K562 (cell line): ENCODE measurements around the gene OR1I1. TPM values are rescaled to one million over a fixed set of nuclear protein-coding genes. Genes with fewer than 3 reads are reported as not detected.
A peak's percentile ranks its signal among the peaks of the same experiment; 100 is the strongest.

Experiments
- CBFA2T2 ChIP-seq: fragments of 450-650 bp; conservative IDR thresholded peaks from 2 replicates; pipeline ENCODE4 v1.6.1; 2017; ENCODE audit warnings: mild to moderate bottlenecking
- CBX3 ChIP-seq, 2 experiments: IDR thresholded peaks; 1 replicate in 1 of 2; 2 replicates in 1 of 2; pipeline ENCODE4 v1.6.1; 2012; ENCODE audit warnings: inconsistent platforms in 2 of 2, low read length in 2 of 2, borderline replicate concordance in 1 of 2, control low read depth in 1 of 2
- CHD2 ChIP-seq: IDR thresholded peaks from 2 replicates; pipeline ENCODE4 v1.6.1; 2011; ENCODE audit warnings: low read depth, low read length
- CXXC5 ChIP-seq: fragments of 250-450 bp; sonication (Bioruptor Pico); IDR thresholded peaks from 2 replicates; pipeline ENCODE4 v1.8.0; 2022; ENCODE audit warnings: inconsistent platforms, mild to moderate bottlenecking, moderate library complexity
- HMBOX1 ChIP-seq: sonication (generic); IDR thresholded peaks from 2 replicates; pipeline ENCODE4 v1.6.1; 2016
- LEF1 ChIP-seq: fragments of 450-650 bp; IDR thresholded peaks from 2 replicates; pipeline ENCODE4 v1.6.1; 2016; ENCODE audit warnings: mild to moderate bottlenecking
- MYNN ChIP-seq, 2 experiments: sonication (generic); formaldehyde crosslinking in 1 of 2; IDR thresholded peaks; 2 replicates each; pipeline versions ENCODE4 v1.5.0 to v1.6.1; 2016 to 2020; ENCODE audit warnings: antibody characterized with exemption in 1 of 2, missing genetic modification reagents in 1 of 2
- NR0B1 ChIP-seq: fragments of 450-650 bp; IDR thresholded peaks from one replicate; pipeline ENCODE4 v1.6.1; 2018; ENCODE audit warnings: mild to moderate bottlenecking, moderate library complexity; ENCODE audit not compliant: partially characterized antibody
- RAD21 ChIP-seq, 2 experiments: fragments of 250-450 bp in 1 of 2; fragments of 450-650 bp in 1 of 2; sonication (Bioruptor Pico) in 1 of 2; formaldehyde crosslinking in 1 of 2; IDR thresholded peaks in 1 of 2; conservative IDR thresholded peaks in 1 of 2; 2 replicates each; pipeline versions ENCODE4 v1.4.0 to v1.8.0; 2020 to 2022; ENCODE audit warnings: mild to moderate bottlenecking in 2 of 2, moderate library complexity in 1 of 2
- RBBP5 ChIP-seq: fragments of 200-600 bp; sonication (generic); IDR thresholded peaks from 2 replicates; pipeline ENCODE4 v1.6.1; 2012; ENCODE audit warnings: borderline replicate concordance, mild to moderate bottlenecking, low read length, control low read depth, inconsistent platforms; ENCODE audit not compliant: insufficient read depth, poor library complexity, severe bottlenecking
- RBM25 ChIP-seq: fragments of 200-400 bp; formaldehyde crosslinking; IDR thresholded peaks from 2 replicates; pipeline ENCODE4 v1.6.1; 2018; ENCODE audit warnings: low read length, low read depth, moderate library complexity; ENCODE audit not compliant: severe bottlenecking
- SRSF7 ChIP-seq: fragments of 200-400 bp; formaldehyde crosslinking; optimal IDR thresholded peaks from 2 replicates; pipeline ENCODE3; 2017; ENCODE audit warnings: mild to moderate bottlenecking, low read depth, low read length
- TCF3 ChIP-seq: sonication (generic); formaldehyde crosslinking; IDR thresholded peaks from 2 replicates; pipeline ENCODE4 v1.4.0; 2020; ENCODE audit warnings: mild to moderate bottlenecking, missing genetic modification reagents
- TOE1 ChIP-seq, 2 experiments: fragments of 450-650 bp in 1 of 2; sonication (generic) in 1 of 2; formaldehyde crosslinking in 1 of 2; IDR thresholded peaks; 2 replicates each; pipeline versions ENCODE4 v1.7.1 to v1.8.0; 2016 to 2022; ENCODE audit warnings: borderline replicate concordance in 2 of 2, mild to moderate bottlenecking in 2 of 2, antibody characterized with exemption in 1 of 2, inconsistent platforms in 1 of 2, low read depth in 1 of 2, missing genetic modification reagents in 1 of 2, moderate library complexity in 1 of 2
- ZC3H11A ChIP-seq: IDR thresholded peaks from 2 replicates; pipeline ENCODE4 v1.6.1; 2012; ENCODE audit warnings: low read depth, low read length, improper control_type of control experiment
- ZFX ChIP-seq: sonication (generic); formaldehyde crosslinking; IDR thresholded peaks from 2 replicates; pipeline ENCODE4 v1.8.0; 2022; ENCODE audit warnings: mild to moderate bottlenecking, missing genetic modification reagents, moderate library complexity
- ZNF507 ChIP-seq: conservative IDR thresholded peaks from 2 replicates; pipeline ENCODE4 v1.6.1; 2017; ENCODE audit warnings: missing genetic modification characterization, missing compliant biosample characterization
- ZNF740 ChIP-seq, 3 experiments: fragments of 200-800 bp in 1 of 3; sonication (Bioruptor generic) in 1 of 3; sonication (generic) in 1 of 3; formaldehyde crosslinking in 1 of 3; IDR thresholded peaks; 2 replicates each; pipeline versions ENCODE4 v1.6.1 to v1.8.0; 2016 to 2022; ENCODE audit warnings: mild to moderate bottlenecking in 2 of 3, missing compliant biosample characterization in 2 of 3, missing genetic modification characterization in 2 of 3, missing genetic modification reagents in 1 of 3
- polyA plus RNA-seq, 8 experiments: library from polyadenylated mRNA; depleted of rRNA in 4 of 8; stranded (reverse) in 5 of 8; unstranded in 3 of 8; fragments of >200 nt; fragmentation: Nextera tagmentation in 2 of 8; fragmentation: Illumina TruSeq in 1 of 8; extraction: Ambion mirVana in 2 of 8; extraction: Trizol in 1 of 8; gene quantifications; 2 replicates each; pipeline versions ENCODE4 v1.2.1 to v1.2.3, GENCODE V29; 2011 to 2014; ENCODE audit warnings: inconsistent platforms in 1 of 8, missing spikeins in 1 of 8
- total RNA-seq, 7 experiments: library from RNA; depleted of rRNA in 6 of 7; stranded (reverse); fragments of >200 nt in 6 of 7; fragmentation: Illumina TruSeq in 2 of 7; extraction: Trizol in 2 of 7; gene quantifications; 2 replicates each; pipeline versions ENCODE4 v1.2.1 to v1.2.3, GENCODE V29; 2011 to 2021; ENCODE audit warnings: low replicate concordance in 1 of 7
- TF ChIP-seq, protein P1 (sequence below), 2 experiments: IDR thresholded peaks in 1 of 2; conservative IDR thresholded peaks in 1 of 2; 2 replicates each; pipeline ENCODE4 v1.6.1; 2016; ENCODE audit warnings: low read depth in 2 of 2, mild to moderate bottlenecking in 1 of 2, missing compliant biosample characterization in 1 of 2, missing genetic modification characterization in 1 of 2, moderate library complexity in 1 of 2

OR1I1 gene
- total and polyA plus RNA-seq, 9 of the 15 experiments (the other 6 are each of a cell fraction or from before 2014, with no cell fraction given): not detected

DNA sequence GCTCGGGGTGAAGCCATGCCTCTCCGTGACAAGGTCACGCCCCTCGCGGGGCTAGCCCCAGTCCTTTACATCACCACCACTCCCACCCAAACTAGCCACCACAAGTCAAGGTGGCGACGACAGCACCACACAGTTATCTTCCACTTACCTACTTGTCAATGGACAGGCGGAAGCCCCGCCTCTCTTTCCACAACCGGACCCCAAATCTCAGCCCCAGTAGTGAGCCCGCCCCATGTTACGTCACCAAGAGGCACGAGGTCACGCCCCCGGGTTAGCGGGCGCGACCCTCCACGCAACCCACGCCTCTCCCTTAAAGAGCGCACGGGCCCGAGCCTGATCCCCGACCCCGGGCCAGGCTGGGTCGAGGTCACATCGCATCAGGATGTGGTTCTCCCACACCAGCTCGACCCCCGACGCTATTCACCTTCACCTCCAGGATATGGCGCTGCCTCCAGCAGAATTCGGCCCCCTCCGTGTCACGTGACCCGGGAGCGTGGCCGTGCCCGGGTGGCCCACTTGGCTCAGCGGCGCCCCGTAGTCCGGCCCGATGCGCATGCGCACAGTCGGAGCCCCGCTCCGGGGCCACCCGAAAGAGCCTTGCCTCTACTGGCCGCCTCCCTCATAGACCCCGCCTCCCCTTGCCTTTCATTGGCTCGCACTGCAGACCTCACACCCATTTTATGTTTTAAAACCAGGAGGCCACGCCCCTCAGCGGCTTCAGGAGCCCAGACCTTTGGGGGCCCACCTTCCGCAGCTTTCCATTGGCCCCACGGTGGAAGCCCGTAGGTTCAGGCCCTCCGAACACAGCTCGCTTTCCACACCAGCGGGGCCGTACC lies 43.4 kb downstream of the OR1I1 start (continued):
- TF ChIP-seq, protein P1, sequence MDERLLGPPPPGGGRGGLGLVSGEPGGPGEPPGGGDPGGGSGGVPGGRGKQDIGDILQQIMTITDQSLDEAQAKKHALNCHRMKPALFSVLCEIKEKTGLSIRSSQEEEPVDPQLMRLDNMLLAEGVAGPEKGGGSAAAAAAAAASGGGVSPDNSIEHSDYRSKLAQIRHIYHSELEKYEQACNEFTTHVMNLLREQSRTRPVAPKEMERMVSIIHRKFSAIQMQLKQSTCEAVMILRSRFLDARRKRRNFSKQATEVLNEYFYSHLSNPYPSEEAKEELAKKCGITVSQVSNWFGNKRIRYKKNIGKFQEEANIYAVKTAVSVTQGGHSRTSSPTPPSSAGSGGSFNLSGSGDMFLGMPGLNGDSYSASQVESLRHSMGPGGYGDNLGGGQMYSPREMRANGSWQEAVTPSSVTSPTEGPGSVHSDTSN (CRISPR knock-in tag; IDR thresholded peaks at IDR 0.05; ENCODE audit: low read depth): no peak
- TF ChIP-seq, protein P1 (tag; conservative IDR thresholded peaks at IDR 0.05; ENCODE audit: low read depth): no peak; the same call in 1 of the 2 replicates
- TF ChIP-seq SRSF7 (no peak), ZC3H11A (no peak), RBBP5 (peak; percentile 39), MYNN (IDR thresholded peaks at IDR 0.05) (no peak), MYNN (CRISPR knock-in tag; IDR thresholded peaks at IDR 0.05) (no peak), CBX3 (IDR thresholded peaks at IDR 0.05; ENCODE audit: borderline replicate concordance in 1 of 2, low read length in 2 of 2) (no peak), RAD21 (CRISPR knock-in tag; conservative IDR thresholded peaks at IDR 0.05 in 1 of 2, IDR thresholded peaks at IDR 0.05 in 1 of 2) (no peak), TCF3 (CRISPR knock-in tag) (0 out of 2 replicates have a peak, but pooled peaks have one; percentile 18), CXXC5 (CRISPR knock-in tag) (peak; percentile 84), LEF1 (0 out of 2 replicates have a peak, but pooled peaks have one; percentile 38), ZNF740 (CRISPR knock-in tag; IDR thresholded peaks at IDR 0.05) (no peak), ZNF740 (tag; IDR thresholded peaks at IDR 0.05) (no peak), HMBOX1 (0 out of 2 replicates have a peak, but pooled peaks have one; percentile 14), CHD2 (peak; percentile 53), ZFX (CRISPR knock-in tag) (peak; percentile 64), ZNF507 (no peak), RBM25 (peak; percentile 41), TOE1 (IDR thresholded peaks at IDR 0.05; ENCODE audit: borderline replicate concordance) (peak; percentile 99), TOE1 (CRISPR knock-in tag; IDR thresholded peaks at IDR 0.05; ENCODE audit: borderline replicate concordance, low read depth) (no peak), NR0B1 (no peak), CBFA2T2 (peak; percentile 93)
